COLO668 (cell line): ENCODE data around the gene TCEA3.
"Not testable (repeated sequence)": the region's sequence is repeated elsewhere in the genome, so short reads cannot be mapped to it uniquely, and the experiment has no call there.

ENCODE experiments used
- DNase-seq: peaks from one replicate; lab custom pipeline; 2025; ENCODE audit not compliant: unreplicated experiment; lab: John Stamatoyannopoulos, UW

Gene TCEA3

DNA sequence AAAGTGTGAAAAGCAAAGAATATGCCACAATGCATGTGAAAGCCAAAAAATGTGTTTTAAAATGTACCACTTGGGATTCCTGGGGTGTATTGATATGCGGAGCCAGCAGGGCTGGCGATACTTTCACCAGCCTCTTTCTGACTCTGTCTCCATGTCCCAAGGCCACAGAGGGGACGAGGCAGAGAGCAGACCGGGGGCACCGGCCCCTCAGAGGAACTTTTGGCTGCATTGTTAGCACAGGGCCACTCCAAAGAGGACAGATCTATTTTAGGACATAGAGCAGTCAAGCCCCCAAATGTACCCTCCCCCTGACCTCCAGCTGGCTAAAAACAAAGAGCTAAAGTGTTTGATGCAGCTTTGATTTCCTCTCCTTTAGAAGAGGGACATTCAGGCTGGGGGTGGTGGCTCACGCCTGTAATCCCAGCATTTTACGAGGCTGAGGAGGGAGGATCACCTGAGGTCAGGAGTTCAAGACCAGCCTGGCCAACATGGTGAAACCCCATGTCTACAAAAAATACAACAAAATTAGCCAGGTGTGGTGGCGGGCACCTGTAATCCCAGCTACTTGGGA lies 29.3 kb downstream of the TCEA3 start:
- no peak for DNase-seq

DNA sequence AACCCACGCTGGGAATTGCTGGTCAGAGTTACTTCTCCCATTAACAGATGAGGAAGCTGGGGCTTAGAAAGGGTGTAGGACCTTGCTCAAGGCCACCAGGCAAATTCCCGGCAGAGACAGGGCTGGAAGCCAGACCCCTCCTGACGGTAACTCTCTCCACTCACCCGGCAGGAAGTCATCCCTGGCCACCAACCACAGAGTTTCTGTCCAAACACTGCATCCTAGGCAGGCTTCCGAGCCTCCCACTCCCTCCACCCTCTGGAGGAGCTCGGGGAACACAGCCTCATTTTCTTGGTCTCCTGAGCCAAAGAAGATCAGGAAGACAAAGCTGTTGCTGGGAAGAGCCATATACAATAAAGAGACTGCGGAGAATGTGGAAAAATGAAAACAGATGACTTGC lies 29.9 kb downstream of the TCEA3 start:
- DNase-seq: no peak

DNA sequence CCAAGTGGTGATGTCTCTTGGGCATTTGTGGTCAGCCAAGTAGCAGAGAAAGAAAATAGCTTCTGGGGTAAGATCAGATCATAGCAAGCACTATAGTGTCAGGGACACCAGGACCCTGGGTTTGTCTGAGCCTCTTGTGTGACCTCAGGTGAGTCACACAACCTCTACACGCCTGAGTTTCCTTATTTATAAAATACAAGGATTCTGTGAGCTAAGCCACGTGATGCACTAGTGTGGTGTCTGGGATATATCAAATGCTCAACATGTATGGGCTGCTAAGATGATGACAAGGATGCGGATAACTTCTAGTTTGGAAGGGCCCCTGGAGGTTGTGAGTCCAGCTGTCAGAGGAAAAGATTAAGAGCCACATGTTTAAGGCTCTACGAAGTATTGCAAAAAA lies 30.4 kb downstream of the TCEA3 start:
- no peak for DNase-seq

DNA sequence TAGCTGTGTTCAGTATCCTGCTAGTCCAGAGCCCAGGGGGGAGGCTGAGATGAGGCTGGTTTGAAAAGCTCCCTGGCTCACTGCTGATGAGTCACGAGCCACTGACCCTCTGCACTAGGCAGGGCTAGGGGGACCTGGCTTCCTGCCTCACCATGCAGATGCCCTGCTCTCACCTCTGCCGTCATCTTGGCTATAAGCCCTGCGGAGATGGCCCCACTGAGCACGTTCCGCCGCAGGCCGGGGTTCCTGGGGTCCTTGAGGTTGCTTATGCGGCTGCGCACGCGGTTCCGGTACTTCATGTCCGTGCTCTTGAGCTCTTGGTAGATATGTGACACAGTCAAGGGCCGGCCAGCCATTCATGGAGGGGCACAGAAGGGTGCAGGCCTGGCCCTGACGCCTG lies 30.8 kb downstream of the TCEA3 start:
- DNase-seq: no peak

DNA sequence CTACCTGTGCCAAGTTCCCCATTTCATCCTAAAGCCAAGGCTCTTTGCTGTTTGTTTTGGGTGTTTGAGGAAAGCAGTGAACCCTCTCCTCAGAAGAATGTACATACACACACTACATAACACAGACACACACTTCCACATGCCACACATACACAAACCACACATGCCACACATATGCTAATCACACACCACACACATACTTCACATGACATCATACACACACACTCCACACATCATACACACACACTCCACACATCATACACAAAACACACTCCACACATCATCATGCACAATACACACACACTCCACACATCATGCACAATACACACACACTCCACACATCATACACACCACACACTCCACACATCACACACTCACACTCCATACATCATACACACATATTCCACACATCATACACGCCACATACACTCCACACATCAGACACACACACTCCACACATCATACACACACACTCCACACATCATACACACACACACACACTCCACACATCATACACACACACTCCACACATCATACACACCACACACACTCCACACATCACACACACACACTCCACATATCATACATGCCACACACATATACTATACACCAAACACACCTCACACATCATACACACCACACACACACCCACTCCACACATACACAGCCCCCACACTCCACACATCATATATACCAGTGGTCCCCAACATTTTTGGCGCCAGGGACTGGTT lies 32.3 kb downstream of the TCEA3 start:
- DNase-seq: no peak

DNA sequence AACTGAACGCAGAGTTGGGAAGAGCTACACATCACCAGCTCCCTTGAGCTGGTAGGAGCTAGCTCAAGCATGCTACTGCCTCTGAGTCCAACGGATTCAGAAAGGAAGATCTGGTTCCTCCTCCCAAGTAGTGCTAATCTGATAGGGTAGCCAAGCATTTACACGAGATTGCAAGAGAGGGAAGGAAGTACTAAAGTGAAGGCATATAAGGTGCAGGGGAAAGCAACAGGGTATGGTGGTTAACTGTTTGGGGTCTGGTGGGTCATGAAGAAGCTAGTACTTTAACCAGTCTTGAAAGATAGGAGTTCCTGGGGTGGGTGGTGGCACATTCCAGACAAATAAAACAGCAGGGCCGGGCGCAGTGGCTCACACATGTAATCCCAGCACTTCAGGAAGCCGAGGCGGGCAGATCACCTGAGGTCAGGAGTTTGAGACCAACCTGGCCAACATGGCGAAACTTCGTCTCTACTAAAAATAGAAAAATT lies 34.7 kb downstream of the TCEA3 start:
- DNase-seq: no peak

DNA sequence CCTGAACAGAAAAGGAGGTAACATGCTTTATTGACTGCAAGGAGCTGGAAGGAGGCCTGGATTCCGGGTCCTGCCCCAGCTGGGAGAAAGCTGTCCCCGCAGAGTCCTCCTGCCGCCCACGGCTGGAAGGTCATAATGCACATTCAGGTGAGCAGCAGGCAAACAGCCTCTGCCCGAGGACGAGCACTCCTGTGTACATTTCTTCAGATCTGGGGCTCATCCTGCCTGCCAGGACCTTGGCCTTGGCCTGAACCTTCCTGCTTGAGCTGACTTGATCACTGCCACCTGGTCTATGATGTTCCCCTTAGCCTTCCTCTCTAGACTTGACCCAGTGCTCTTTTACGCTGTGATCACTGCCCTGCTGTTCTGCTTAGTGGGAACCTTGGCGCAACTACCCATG lies 37.1 kb downstream of the TCEA3 start:
- DNase-seq: no peak

DNA sequence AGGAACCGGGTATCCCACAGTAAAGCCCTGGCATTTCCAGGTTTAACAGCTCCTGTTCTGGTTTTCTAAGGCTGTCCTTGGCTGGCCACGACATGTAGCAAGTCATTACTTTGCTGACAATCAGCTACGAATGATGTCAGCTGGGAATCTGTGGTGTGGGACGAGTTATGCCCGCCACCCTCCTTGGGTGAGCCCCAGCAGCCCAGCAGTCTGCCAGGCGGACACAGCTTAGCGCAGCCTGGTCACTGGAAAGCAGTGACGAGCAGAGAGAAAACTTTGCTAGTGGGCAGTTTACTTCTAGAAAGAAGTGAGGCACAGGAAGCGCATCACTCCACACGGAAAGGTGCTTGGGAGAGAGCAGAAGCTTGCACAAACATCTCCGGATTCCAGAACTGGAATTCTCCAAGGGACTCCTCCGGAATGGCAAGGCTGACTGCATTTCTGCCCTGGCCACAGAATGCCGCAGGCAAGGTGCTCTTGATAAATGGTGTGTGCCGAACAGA lies 39.4 kb downstream of the TCEA3 start:
- no peak for DNase-seq

DNA sequence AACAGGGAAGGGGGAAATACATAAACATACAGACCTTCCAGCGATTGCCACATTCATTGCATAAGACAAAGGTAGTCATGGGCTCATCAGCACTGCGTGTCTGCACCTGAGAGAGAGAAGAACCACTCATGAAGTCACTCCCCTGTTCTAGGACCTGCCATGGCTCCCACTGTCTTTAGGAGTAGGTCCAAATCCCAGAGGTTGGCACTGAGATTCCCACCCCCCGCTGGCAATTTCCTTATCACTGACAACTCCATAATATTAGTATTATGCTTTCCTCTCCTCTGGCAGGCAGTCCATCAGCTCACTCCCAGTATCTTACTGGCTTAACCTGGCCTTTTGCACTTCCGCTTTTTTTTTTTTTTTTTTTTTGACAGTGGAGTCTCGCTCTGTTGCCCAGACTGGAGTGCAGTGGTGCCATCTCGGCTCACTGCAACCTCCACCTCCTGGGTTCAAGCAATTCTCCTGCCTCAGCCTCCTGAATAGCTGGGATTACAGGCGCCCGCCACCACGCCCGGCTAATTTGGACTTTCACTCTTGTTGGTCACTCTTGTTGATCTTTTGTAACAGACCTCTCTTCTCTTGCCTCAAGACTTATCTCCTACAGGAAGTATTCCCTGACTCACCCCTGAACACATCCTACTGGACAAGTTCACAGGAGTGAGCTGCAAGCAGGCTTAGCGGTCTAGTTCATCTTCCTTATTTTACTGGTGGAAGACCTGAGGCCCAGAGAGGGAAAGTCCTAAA lies 40.1 kb downstream of the TCEA3 start:
- DNase-seq: no peak

DNA sequence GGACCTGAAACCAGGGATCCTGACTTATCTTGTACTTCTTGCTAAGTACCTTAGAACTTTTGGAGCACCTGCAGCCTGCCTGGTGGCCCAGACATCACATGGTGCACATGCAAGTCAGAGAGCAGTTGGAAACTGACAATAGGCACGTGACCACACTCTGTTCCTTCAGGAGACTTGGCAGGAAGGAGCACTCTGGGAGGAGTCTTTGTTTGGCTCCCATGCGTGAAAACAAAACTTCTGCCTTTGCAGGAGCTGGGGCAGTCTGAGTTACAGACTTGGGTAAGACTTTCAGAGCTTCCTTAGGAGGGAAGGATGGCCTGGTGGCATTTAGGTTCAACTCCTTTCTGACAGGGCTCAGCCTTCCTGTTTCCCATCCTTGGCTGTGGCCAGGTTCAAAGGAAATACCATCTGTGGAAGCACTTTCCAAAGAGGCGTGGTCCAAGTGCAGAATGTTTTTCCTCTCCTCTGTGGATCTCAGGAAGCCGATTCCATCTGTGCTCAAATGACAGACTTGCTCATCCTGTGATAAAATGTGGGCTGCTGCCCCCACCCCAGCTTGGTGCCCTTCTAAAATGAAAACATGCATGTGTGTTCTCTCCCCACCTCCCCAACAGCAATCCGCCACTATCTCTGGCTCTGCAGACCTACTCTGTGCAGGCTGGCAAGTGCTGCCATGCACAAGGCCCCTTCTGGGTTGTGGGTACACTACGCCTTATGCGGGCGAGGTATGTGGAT lies 40.8 kb downstream of the TCEA3 start:
- no peak for DNase-seq

DNA sequence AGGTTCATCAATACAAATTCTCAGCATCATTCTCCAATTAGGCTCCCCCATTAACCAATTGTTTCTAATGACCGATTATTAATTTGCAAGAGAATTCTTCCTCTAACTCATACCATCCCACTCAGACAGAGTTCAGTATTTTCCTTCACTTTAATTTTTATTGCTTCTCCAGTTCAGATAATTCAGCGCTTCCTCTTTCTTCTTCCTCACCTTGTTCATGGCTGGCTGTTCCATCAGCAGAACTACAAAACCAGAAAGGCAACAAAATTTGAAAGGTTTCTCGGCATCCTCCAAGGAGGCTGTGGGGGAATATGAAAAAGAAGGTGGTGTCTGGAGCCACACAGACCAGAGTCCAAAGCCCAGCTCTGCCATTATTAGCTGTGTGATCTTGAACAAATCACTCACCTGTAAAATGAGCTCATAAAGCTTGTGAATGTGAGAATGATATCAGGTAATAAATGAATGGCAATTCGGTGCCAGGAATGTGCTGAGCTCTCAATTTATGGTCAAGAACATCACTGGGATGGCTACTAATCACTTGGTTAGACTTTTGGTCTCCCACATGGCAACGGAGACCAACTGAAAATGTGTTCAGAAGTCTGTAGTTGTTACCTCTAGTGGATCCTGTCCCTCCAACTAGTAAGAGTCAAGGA lies 43.2 kb downstream of the TCEA3 start:
- no peak for DNase-seq

DNA sequence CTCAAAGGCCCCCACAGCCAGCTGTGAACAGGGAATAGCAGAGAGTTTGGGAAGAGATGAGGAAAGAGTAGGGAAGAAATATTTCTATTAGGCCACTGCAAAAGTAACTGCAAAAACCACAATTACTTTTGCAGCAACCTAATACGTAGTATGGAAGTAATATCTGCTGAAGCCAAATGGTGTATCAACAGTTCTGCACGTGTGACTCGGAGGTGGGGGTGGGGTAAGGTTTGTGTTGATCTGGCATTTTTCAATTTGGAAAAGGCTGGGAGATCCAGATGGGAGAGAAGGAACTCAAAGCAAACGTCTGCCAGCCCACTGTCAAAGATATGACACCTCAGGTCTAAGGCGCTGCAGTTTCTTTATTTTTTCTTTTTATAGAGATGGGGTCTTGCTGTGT lies 43.8 kb downstream of the TCEA3 start:
- no peak for DNase-seq

DNA sequence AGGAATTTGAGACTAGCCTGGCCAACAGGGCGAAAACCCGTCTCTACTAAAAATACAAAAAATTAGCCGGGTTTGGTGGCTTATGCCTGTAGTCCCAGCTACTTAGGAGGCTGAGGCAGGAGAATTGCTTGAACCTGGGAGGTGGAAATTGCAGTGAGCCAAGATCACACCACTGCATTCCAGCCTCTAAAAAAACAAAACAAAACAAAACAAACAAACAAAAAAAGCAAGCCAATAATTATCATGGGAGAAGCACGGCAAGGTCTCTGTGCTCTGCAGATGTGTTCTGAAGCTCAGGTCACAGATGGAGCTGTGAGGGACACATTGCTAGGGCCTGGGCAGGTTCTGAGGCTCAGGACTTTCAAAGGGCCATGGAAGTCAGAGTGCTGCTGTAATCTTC lies 44.3 kb downstream of the TCEA3 start:
- not testable (repeated sequence) for DNase-seq

DNA sequence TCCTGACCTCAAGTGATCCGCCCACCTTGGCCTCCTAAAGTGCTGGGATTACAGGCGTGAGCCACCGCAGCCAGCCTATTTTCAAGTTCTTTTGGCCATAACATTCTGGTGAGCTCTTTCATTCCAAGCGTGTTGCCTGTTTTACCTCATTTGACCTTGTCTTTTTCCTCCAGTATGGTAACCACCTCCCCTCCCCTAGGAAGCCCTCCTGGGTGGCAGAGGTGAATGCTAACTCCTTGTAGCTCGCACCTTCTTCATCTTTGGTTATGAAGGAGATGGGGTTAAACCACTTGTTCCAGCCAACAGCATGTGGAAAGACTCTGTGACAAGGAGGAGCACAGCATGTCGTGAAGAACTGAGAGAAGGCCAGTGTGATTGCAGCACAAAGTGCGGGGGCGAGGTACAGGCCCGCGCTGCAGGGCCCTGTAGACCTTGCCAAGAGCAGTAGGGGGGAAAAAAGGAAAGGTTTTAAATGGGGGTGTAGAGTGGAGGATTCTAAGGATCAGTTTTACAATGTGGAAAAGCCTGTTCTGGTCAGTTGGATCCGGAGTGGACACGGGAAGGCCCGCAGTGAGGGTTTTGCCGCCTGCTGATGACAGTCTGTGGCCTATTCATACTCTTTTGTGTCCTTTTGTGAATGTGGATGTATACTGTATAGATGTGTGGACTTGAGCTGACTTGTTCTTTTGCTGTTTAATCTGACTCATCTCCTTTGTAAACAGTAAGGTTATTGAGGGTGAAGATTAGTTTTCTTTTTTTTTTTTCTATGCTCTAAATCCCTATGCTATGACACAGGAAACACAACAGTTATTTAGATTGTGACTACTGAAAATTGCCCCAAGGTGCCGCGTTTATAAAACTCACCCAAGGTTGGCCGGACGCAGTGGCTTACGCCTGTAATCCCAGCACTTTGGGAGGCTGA lies 47.4 kb downstream of the TCEA3 start:
- peak; percentile 44 for DNase-seq

DNA sequence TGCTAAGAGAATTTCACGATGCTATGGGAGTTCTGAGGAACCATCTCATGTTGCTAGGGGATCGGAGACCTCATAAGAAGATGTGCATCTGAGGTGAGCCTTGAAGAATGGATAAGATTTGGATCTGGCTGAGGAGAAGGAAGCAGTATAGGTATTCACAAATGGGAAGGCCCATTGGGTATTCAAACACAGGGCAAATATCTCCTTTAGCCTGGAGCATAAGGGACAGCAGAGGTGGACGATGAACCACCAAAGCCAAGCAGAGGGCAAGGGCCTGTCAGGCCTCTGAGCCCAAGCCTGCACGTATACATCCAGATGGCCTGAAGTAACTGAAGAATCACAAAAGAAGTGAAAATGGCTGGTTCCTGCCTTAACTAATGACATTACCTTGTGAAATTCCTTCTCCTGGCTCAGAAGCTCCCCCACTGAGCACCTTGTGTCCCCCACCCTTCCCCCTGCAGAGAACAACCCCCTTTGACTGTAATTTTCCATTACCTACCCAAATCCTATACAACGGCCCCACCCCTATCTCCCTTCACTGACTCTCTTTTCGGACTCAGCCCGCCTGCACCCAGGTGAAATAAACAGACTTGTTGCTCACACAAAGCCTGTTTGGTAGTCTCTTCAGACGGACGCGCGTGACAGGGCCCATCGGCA lies 50.3 kb downstream of the TCEA3 start:
- not testable (repeated sequence) for DNase-seq

DNA sequence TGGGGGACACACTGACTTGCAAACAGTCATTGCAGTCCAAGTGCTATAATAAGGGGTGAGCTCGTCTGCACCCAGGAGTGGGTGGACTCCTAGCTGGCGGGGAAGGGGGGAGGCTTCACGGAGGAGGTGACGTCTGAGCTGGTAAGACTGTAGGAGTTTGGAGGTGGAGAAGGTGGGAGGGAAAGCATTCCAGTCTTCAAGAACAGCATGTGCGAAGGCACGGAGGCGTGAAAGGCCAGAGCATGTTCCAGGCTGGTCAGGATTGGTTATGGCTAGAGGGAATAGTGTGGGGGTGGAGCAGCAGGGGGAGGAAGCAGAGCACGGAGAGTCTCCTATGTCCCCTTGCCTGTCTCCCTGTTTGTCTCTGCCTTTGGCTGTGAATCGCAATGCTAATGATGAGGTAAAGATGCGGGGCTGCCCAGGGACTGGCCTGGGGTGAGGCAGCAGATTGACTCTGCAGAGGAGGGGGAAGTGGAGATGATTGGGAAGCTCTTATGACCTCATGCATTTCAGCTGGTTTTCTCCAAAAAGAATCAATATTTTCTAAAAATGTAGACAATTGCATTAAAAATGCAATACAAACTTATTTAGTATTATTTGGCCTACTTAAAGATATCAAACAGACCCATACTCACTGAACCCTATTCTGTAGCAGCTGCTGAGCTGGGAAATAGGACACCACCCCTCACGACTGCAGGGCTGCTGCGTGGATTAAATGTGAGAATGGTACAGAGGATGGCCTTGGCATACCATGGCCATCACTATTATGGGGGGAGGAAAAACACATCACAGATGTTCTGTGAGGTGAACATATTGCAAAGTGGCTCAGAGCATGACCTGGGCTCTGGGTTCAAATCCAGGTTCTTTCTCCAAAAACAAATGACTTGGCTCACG lies 52.3 kb downstream of the TCEA3 start:
- DNase-seq: no peak

DNA sequence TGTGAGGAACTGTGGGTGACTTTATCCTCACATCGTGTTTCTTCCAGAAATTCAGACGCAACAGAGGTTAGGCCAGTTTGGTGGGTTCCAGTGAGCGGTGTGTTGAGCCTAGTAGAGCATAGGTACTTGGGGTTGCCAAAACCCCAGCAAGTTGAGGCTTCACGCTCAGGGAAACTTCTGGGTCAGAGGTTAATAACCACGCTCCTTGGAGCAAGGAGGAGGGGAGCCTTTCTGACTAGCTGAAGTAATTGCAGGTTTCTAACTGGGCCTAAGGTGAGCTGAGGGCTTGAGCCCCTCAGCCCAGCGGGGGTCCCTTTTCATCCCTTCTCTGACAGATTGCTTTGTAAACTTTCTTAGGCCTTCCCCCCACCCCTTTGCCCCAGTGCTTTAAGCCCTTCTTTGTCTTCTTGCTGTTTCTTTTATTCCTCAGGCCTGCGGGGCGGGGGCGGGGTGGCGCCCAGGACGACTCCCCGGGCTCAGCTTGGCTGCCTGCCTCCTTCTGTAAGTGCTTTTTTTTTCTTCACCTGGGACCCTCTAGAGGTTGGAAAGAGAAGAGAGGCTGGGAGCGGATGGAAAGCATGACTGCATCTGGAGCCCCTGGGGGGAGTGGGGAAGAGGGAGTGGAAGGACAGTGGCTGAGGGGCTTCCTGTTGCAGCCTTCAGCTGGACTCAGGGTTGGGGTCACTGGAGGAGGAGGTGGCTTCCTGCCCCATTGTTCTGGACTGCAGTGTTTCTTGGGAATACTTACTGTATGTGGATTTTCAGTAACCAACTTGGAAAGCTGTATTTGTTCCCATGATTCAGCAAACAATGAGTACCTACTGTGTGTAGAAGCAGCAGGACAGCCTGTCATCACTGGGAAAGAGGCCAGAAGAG lies 53.6 kb downstream of the TCEA3 start:
- DNase-seq: no peak
